SU-DHL-6 (cell line): ENCODE measurements around the gene BFSP1.

ENCODE experiments used
- H2AFZ ChIP-seq: fragments of 200-600 bp; sonication (generic); 2 replicates; pipeline ENCODE4 v1.6.1; 2014; ENCODE audit warnings: low read depth, mild to moderate bottlenecking, moderate library complexity, mixed read lengths, antibody characterized with exemption, low read length; ENCODE audit not compliant: severe bottlenecking
- H3F3A ChIP-seq: fragments of 200-600 bp; shearing (Covaris generic); 2 replicates; pipeline ENCODE4 v1.6.0; 2016; ENCODE audit warnings: antibody characterized with exemption, mild to moderate bottlenecking; ENCODE audit not compliant: insufficient read depth
- H3K27ac ChIP-seq: fragments of 200-600 bp; sonication (generic); 2 replicates; pipeline ENCODE4 v1.5.1; 2016; ENCODE audit warnings: low read depth, mild to moderate bottlenecking, low read length, moderate library complexity, mixed read lengths
- H3K27me3 ChIP-seq: fragments of 200-600 bp; sonication (generic), shearing (Covaris generic); 2 replicates; pipeline ENCODE4 v1.6.0; 2014; ENCODE audit warnings: mild to moderate bottlenecking, low read length
- H3K36me3 ChIP-seq: fragments of 200-600 bp; sonication (generic); 2 replicates; pipeline ENCODE4 v1.6.1; 2014; ENCODE audit warnings: mild to moderate bottlenecking, low read length, mixed read lengths
- H3K4me2 ChIP-seq: fragments of 300-600, 200-600 bp; shearing (Covaris generic), sonication (generic); 2 replicates; pipeline ENCODE4 v1.6.0; 2014; ENCODE audit warnings: low read length, low read depth, mild to moderate bottlenecking; ENCODE audit not compliant: poor library complexity, severe bottlenecking
- H3K4me3 ChIP-seq: fragments of 200-600 bp; sonication (generic); 2 replicates; pipeline ENCODE4 v1.5.1; 2014; ENCODE audit warnings: antibody characterized with exemption, low read length, mild to moderate bottlenecking, mixed read lengths; ENCODE audit not compliant: insufficient read depth, poor library complexity, severe bottlenecking
- H3K79me2 ChIP-seq: fragments of 200-600 bp; sonication (generic); 2 replicates; pipeline ENCODE4 v1.6.1; 2014; ENCODE audit warnings: mild to moderate bottlenecking, low read length, moderate library complexity; ENCODE audit not compliant: insufficient read depth
- H3K9ac ChIP-seq: fragments of 200-600 bp; sonication (generic); 2 replicates; pipeline ENCODE4 v1.7.0; 2014; ENCODE audit warnings: mild to moderate bottlenecking, low read length
- H3K9me2 ChIP-seq: fragments of 200-600 bp; sonication (generic); replicated peaks from 2 replicates; pipeline ENCODE4 v1.6.1; 2014; ENCODE audit warnings: low read length; ENCODE audit not compliant: insufficient read depth
- H3K9me3 ChIP-seq: fragments of 200-600 bp; sonication (generic); 2 replicates; pipeline ENCODE4 v1.6.1; 2014; ENCODE audit warnings: low read length, mixed read lengths; ENCODE audit not compliant: insufficient read depth
- H4K20me1 ChIP-seq: fragments of 200-600 bp; sonication (generic); 2 replicates; pipeline ENCODE4 v1.6.1; 2014; ENCODE audit warnings: low read depth, mild to moderate bottlenecking, antibody characterized with exemption, low read length, moderate library complexity, mixed read lengths
- CTCF ChIP-seq: fragments of 200-600 bp; sonication (generic); IDR thresholded peaks from one replicate; pipeline ENCODE4 v1.5.1; 2017; ENCODE audit warnings: antibody characterized with exemption, mild to moderate bottlenecking, low read length, moderate library complexity; ENCODE audit not compliant: insufficient read depth, poor library complexity, severe bottlenecking
- EZH2phosphoT487 ChIP-seq: fragments of 200-600 bp; sonication (generic), shearing (Covaris generic); conservative IDR thresholded peaks from 2 replicates; pipeline ENCODE4 v1.6.1; 2018; ENCODE audit warnings: mild to moderate bottlenecking, antibody characterized with exemption, low read length, moderate library complexity, mixed read lengths

BFSP1 gene

GRCh38 chr20:17524560-17524959 lies 6.6 kb downstream of the BFSP1 start:
- Histone ChIP-seq H3K4me3 (no peak overlapping the region), H3K36me3 (no peaks in the 10 kb centered on the region), H3K4me2 (no peak overlapping the region), H2AFZ (no peak overlapping the region), H3K9ac (no peak overlapping the region), H3K9me2 (no peaks in the 10 kb centered on the region), H3F3A (no peaks in the 10 kb centered on the region), H3K9me3 (no peaks in the 10 kb centered on the region), H3K27ac (no peak overlapping the region), H3K27me3 (no peaks in the 10 kb centered on the region), H4K20me1 (no peaks in the 10 kb centered on the region), H3K79me2 (no peaks in the 10 kb centered on the region)
- TF ChIP-seq EZH2phosphoT487 (no peak), CTCF (no peak)

- no peak overlapping the region for H3K4me2 ChIP-seq
- H3K4me3 ChIP-seq, result no peak overlapping the region
- H3K36me3 ChIP-seq, result no peaks in the 10 kb centered on the region
- TF ChIP-seq CTCF (no peak), EZH2phosphoT487 (no peak)
- H2AFZ ChIP-seq, result no peak overlapping the region
- no peaks in the 10 kb centered on the region for H3K27me3 ChIP-seq
- H3K9me2 ChIP-seq, result no peaks in the 10 kb centered on the region
- no peaks in the 10 kb centered on the region for H3K79me2 ChIP-seq
- H3K27ac ChIP-seq, result no peak overlapping the region
- H4K20me1 ChIP-seq, result no peaks in the 10 kb centered on the region
- no peaks in the 10 kb centered on the region for H3K9me3 ChIP-seq
- no peak overlapping the region for H3K9ac ChIP-seq
- H3F3A ChIP-seq, result no peaks in the 10 kb centered on the region
Measured at GRCh38 chr20:17523326-17523725, 7.9 kb downstream of the BFSP1 start.

- no peak overlapping the region for H3K9ac ChIP-seq
- no peaks in the 10 kb centered on the region for H3K9me3 ChIP-seq
- H3K9me2 ChIP-seq, result no peaks in the 10 kb centered on the region
- H3K4me3 ChIP-seq, result no peak overlapping the region
- H4K20me1 ChIP-seq, result no peaks in the 10 kb centered on the region
- no peak overlapping the region for H3K4me2 ChIP-seq
- TF ChIP-seq EZH2phosphoT487 (no peak), CTCF (no peak)
- no peaks in the 10 kb centered on the region for H3F3A ChIP-seq
- no peak overlapping the region for H3K27ac ChIP-seq
- H3K79me2 ChIP-seq, result no peaks in the 10 kb centered on the region
- no peak overlapping the region for H2AFZ ChIP-seq
- H3K27me3 ChIP-seq, result no peaks in the 10 kb centered on the region
- H3K36me3 ChIP-seq, result no peaks in the 10 kb centered on the region
Measured at GRCh38 chr20:17522528-17522927, 8.7 kb downstream of the BFSP1 start.

- Histone ChIP-seq H3K4me3 (no peak overlapping the region), H3F3A (no peaks in the 10 kb centered on the region), H3K27me3 (no peaks in the 10 kb centered on the region), H3K9me2 (no peaks in the 10 kb centered on the region), H3K4me2 (no peak overlapping the region), H4K20me1 (no peaks in the 10 kb centered on the region), H2AFZ (no peak overlapping the region), H3K9ac (no peak overlapping the region), H3K9me3 (no peaks in the 10 kb centered on the region), H3K27ac (no peak overlapping the region), H3K79me2 (no peaks in the 10 kb centered on the region), H3K36me3 (no peaks in the 10 kb centered on the region)
- TF ChIP-seq EZH2phosphoT487 (no peak), CTCF (no peak)
Measured at GRCh38 chr20:17520583-17520982, 10.6 kb downstream of the BFSP1 start.
